Mammary epithelial cell (primary cell): ENCODE data around the gene AMN1.
"Not testable (repeated sequence)": the region's sequence is repeated elsewhere in the genome, so short reads cannot be mapped to it uniquely, and the experiment has no call there.

Experiments
- EZH2 ChIP-seq: IDR thresholded peaks from 2 replicates; pipeline ENCODE4 v1.6.1; 2012; ENCODE audit warnings: low read length, inconsistent platforms, borderline replicate concordance
- TF ChIP-seq, protein P1 (sequence below), 2 donors: IDR thresholded peaks in 1 of 2; conservative IDR thresholded peaks in 1 of 2; 2 replicates each; pipeline ENCODE4 v1.5.1; 2011 to 2012; ENCODE audit warnings: inconsistent platforms in 2 of 2, low read length in 2 of 2, mild to moderate bottlenecking in 2 of 2, control low read depth in 1 of 2, low read depth in 1 of 2; ENCODE audit not compliant: insufficient read depth in 1 of 2; ENCODE audit errors: extremely low read depth in 1 of 2

DNA sequence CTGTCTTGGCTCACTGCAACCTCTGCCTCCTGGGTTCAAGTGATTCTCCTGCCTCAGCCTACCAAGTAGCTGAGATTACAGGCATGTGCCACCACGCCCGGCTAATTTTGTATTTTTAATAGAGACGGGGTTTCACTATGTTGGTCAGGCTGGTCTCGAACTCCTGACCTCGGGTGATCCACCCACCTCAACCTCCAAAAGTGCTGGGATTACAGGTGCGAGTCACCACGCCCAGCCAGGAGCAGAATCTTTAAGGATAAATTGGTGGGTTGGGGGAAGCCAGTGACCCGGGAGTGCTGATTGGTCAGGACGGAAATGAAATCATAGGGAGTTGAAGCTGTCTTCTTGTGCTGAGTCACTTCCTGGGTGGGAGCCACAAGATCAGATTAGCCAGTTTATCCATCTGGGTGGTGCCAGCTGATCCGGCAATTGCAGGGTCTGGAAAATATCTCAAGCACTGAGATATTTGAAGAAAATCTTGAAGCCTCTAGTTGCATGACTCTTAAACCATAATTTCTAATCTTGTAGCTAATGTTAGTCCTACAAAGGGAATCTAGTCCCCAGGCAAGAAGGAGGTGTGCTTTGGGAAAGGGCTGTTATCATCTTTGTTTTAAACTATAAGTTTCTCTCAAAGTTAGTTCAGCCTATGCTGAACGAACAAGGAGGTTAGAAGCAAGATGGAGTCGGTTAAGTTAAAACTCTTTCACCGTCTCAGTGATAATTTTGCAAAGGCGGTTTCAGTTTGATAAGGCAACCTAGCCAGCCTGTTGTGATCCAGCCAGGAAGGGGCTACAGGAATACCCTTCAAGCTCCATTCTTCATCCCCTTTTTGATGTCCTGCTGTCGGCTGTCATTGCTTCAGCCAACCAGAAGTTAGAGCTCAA, 5.0 kb upstream of the AMN1 start:
- TF ChIP-seq, protein P1, sequence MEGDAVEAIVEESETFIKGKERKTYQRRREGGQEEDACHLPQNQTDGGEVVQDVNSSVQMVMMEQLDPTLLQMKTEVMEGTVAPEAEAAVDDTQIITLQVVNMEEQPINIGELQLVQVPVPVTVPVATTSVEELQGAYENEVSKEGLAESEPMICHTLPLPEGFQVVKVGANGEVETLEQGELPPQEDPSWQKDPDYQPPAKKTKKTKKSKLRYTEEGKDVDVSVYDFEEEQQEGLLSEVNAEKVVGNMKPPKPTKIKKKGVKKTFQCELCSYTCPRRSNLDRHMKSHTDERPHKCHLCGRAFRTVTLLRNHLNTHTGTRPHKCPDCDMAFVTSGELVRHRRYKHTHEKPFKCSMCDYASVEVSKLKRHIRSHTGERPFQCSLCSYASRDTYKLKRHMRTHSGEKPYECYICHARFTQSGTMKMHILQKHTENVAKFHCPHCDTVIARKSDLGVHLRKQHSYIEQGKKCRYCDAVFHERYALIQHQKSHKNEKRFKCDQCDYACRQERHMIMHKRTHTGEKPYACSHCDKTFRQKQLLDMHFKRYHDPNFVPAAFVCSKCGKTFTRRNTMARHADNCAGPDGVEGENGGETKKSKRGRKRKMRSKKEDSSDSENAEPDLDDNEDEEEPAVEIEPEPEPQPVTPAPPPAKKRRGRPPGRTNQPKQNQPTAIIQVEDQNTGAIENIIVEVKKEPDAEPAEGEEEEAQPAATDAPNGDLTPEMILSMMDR (conservative IDR thresholded peaks at IDR 0.05 in 1 of 2, IDR thresholded peaks at IDR 0.05 in 1 of 2; ENCODE audit: extremely low read depth in 1 of 2, insufficient read depth in 1 of 2, low read depth in 1 of 2, low read length in 2 of 2) = not testable (repeated sequence)
- not testable (repeated sequence) for TF ChIP-seq EZH2
